Esophagus squamous epithelium (tissue), 5 donors: ENCODE data around the gene TMEM151A. TPM values are rescaled to one million over a fixed set of nuclear protein-coding genes. Genes with fewer than 3 reads are reported as not detected.
A peak's percentile ranks its signal among the peaks of the same experiment; 100 is the strongest.

Experiments used
- DNase-seq: peaks from one replicate; lab custom pipeline; 2025; lab: John Stamatoyannopoulos, UW
- H3K27ac ChIP-seq, 4 donors: fragments of 200-600 bp; sonication (generic); one replicate each; pipeline ENCODE4 v1.5.1; 2016 to 2019; ENCODE audit warnings: mild to moderate bottlenecking in 1 of 4
- H3K27me3 ChIP-seq, 4 donors: fragments of 200-600 bp; sonication (generic); 1 replicate in 3 of 4; 2 replicates in 1 of 4; pipeline versions ENCODE4 v1.5.1 to v1.6.0; 2017 to 2021; ENCODE audit warnings: antibody characterized with exemption in 1 of 4
- H3K36me3 ChIP-seq, 3 donors: fragments of 200-600 bp; sonication (generic); one replicate each; pipeline ENCODE4 v1.5.1; 2016 to 2019
- H3K4me1 ChIP-seq, 3 donors: fragments of 200-600 bp; sonication (generic); one replicate each; pipeline ENCODE4 v1.5.1; 2017 to 2019
- H3K4me3 ChIP-seq, 4 donors: fragments of 200-600 bp; sonication (generic); 1 replicate in 3 of 4; 2 replicates in 1 of 4; pipeline ENCODE4 v1.5.1; 2016 to 2019; ENCODE audit warnings: mild to moderate bottlenecking in 2 of 4, moderate library complexity in 1 of 4
- H3K9me3 ChIP-seq, 3 donors: fragments of 200-600 bp; sonication (generic); one replicate each; pipeline ENCODE4 v1.5.1; 2016 to 2019
- CTCF ChIP-seq, 6 experiments: fragments of 450-650 bp in 4 of 6; fragments of 200-600 bp in 2 of 6; sonication (generic) in 2 of 6; IDR thresholded peaks; one replicate each; pipeline ENCODE4 v1.5.1; 2016 to 2019; ENCODE audit warnings: antibody characterized with exemption in 6 of 6, mild to moderate bottlenecking in 4 of 6, moderate library complexity in 4 of 6
- POLR2A ChIP-seq, 4 donors: fragments of 450-650 bp; IDR thresholded peaks; one replicate each; pipeline ENCODE4 v1.6.1; 2017; ENCODE audit warnings: antibody characterized with exemption in 4 of 4, mild to moderate bottlenecking in 4 of 4, moderate library complexity in 3 of 4
- WGBS, 2 donors: methylation state at CpG; one replicate each; pipeline ENCODE4 v1.1.5; 2018; 5-methylcytosine and 5-hydroxymethylcytosine counted together
- intact Hi-C: fragments of 100-400 bp; cut with DNase I; formaldehyde crosslinking; loops from one replicate; pipeline ENCODE4 v1.15.0; 2022
- total RNA-seq, 4 donors: library from RNA; depleted of rRNA; stranded (reverse); fragments of >200 nt; gene quantifications; one replicate each; pipeline ENCODE4 v1.1.0, GENCODE V29; 2016
- donor health status: DM: yes; HTN: yes; CAD: no.

Gene TMEM151A
- total RNA-seq, 4 donors from 2014 or later: not detected

- intact Hi-C loops: no loop called here
- peak overlapping the region in 2 of 4 donors; percentile 52 to 67 for H3K4me3 ChIP-seq
- WGBS, 2 donors: no CpG with 5 or more reads among the region's 16 CpGs
- H3K4me1 ChIP-seq: peaks cover 24 to 50% (median 26%) of the 10 kb centered on the region in 3 donors
- no peaks in the 10 kb centered on the region for H3K9me3 ChIP-seq
- H3K27me3 ChIP-seq: peaks cover 6 to 60% (median 10%) of the 10 kb centered on the region in 4 donors
- no peak for TF ChIP-seq POLR2A (IDR thresholded peaks at IDR 0.05)
- no peak for TF ChIP-seq CTCF (IDR thresholded peaks at IDR 0.05)
- peaks cover 0 to 14% (median 0%) of the 10 kb centered on the region in 3 donors for H3K36me3 ChIP-seq
- no peak overlapping the region for H3K27ac ChIP-seq
- no peak for DNase-seq
Measured at GRCh38 chr11:66291303-66291705, 390 bp upstream of the TMEM151A start.

GRCh38 chr11:66292543-66293332, 1.0 kb downstream of the TMEM151A start:
- TF ChIP-seq POLR2A (IDR thresholded peaks at IDR 0.05): no peak
- TF ChIP-seq CTCF (IDR thresholded peaks at IDR 0.05): no peak
- Histone ChIP-seq H3K27me3 (peaks cover 6 to 69% (median 10%) of the 10 kb centered on the region in 4 donors), H3K9me3 (no peaks in the 10 kb centered on the region), H3K4me3 (peak overlapping the region in 1 of 4 donors; percentile 67), H3K27ac (no peak overlapping the region), H3K4me1 (peaks cover 20 to 37% (median 21%) of the 10 kb centered on the region in 3 donors), H3K36me3 (no peaks in the 10 kb centered on the region)
- 38 to 41% methylated on average over 12 to 14 of the region's 17 CpGs for WGBS, 2 donors
- intact Hi-C loops: no loop called here
- no peak for DNase-seq

GRCh38 chr11:66293352-66293751, 1.7 kb downstream of the TMEM151A start:
- TF ChIP-seq POLR2A (IDR thresholded peaks at IDR 0.05): no peak
- TF ChIP-seq CTCF (IDR thresholded peaks at IDR 0.05): no peak
- 60 to 64% methylated on average over 4 of the region's 4 CpGs for WGBS, 2 donors
- peaks cover 14 to 31% (median 15%) of the 10 kb centered on the region in 3 donors for H3K4me1 ChIP-seq
- H3K27ac ChIP-seq: no peak overlapping the region
- intact Hi-C loops: no loop called here
- H3K4me3 ChIP-seq: no peak overlapping the region
- peaks cover 6 to 69% (median 10%) of the 10 kb centered on the region in 4 donors for H3K27me3 ChIP-seq
- H3K36me3 ChIP-seq: no peaks in the 10 kb centered on the region
- no peak for DNase-seq
- no peaks in the 10 kb centered on the region for H3K9me3 ChIP-seq

GRCh38 chr11:66293777-66294625, 2.3 kb downstream of the TMEM151A start:
- no peak for DNase-seq
- TF ChIP-seq POLR2A (IDR thresholded peaks at IDR 0.05): no peak
- TF ChIP-seq CTCF (IDR thresholded peaks at IDR 0.05): no peak
- Histone ChIP-seq H3K27me3 (peaks cover 6 to 69% (median 10%) of the 10 kb centered on the region in 4 donors), H3K27ac (no peak overlapping the region), H3K4me1 (peaks cover 13 to 29% (median 14%) of the 10 kb centered on the region in 3 donors), H3K36me3 (no peaks in the 10 kb centered on the region), H3K4me3 (no peak overlapping the region), H3K9me3 (no peaks in the 10 kb centered on the region)
- 75 to 91% methylated on average over 6 to 7 of the region's 30 CpGs for WGBS, 2 donors
- intact Hi-C loops: no loop called here
